ENCODE data around the gene SLC22A1. TPM values are rescaled to one million over a fixed set of nuclear protein-coding genes. Genes with fewer than 3 reads are reported as not detected.

The SLC22A1 gene
- polyA plus RNA-seq, 4 donors: 0.10 to 0.53 (median 0.21) TPM

DNA sequence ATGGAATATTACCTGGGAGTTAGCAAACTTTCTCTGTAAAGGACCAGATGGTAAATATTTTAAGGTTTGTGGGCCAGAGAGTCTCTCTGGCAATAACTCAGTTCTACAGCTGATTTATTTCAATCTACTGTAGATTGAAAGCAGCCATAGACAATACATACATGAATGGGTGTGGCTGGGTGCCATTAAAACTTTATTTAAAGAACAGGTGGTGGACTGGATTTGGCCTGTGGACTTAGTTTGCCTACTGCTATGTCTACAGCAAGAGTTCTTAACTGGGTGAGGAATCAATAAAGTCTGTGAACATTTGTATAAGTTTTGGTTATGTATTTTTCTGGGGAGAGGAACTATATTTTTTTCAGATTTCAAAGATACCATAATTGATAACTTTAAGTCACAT is 81.9 kb downstream of the SLC22A1 start:
- DNase-seq (ENCODE audit: low read depth in 4 of 4, low spot score in 3 of 4): no peak

DNA sequence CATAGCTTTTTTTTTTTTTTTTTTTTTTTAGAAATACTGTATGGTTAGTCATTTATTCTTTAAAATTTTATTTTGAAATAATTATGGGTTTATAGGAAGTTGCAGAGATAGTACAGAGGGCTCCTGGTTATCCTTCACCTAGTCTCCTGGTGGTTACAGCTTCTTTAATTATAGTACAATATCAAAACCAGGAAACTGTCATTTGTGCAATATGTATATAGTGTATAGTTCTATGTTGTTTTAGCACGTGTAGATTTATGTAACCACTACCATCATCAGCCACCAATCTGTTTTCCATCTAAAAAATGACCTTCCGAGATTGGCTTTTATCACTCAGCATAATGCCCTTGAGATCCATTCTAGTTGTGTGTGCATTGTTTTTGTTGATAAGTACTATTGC is 82.3 kb downstream of the SLC22A1 start:
- DNase-seq (ENCODE audit: low read depth in 4 of 4, low spot score in 3 of 4): no peak

DNA sequence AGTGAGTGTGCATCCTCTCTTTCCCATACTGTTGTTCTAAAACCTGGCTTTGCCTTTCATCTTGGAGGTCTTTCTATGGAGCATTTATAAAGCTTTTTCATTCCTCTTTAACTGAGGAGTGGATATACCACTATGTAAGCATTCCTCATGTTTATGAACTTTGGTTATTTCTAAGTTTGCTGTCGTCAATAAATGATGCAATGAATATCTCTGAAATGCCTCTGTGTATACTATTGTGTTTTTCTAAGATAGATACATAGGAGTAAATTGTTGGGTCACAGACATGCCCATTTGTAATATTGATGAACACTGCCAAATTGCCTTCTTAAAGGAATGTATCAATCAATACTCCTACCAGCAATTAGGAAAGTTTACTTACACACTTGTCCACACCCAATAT is 83.1 kb downstream of the SLC22A1 start:
- no peak for DNase-seq (ENCODE audit: low read depth in 4 of 4, low spot score in 3 of 4)

DNA sequence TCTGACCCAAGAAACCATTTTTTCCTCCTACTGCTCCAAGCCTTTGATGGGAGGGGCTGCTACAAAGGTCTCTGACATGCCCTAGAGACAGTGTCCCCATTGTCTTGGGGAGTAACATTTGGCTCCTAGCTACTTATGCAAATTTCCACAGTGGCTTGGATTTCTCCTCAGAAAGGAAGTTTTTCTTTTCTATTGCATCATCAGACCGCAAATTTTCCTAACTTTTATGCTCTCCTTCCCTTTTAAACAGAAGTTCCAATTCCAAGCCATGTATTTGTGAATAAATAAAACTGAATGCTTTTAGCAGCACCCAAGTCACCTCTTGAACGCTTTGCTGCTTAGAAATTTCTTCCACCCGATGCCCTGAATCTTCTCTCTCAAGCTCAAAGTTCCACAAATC is 86.0 kb downstream of the SLC22A1 start:
- no peak for DNase-seq (ENCODE audit: low read depth in 4 of 4, low spot score in 3 of 4)

Other genes starting within 250 kb of the SLC22A1 start
- under 1 TPM in 3 of 4 donors, not detected in 1; 0.04 to 0.08 (median 0.05) TPM for gene MAS1, start 230.8 kb upstream of the SLC22A1 start, polyA plus RNA-seq (ENCODE audit: insufficient read length in 4 of 4)
- gene IGF2R, start 152.7 kb upstream of the SLC22A1 start, polyA plus RNA-seq (ENCODE audit: insufficient read length in 4 of 4): 10 to 100 TPM; 44.9 to 61.0 (median 57.2) TPM
- gene SLC22A2, start 137.0 kb downstream of the SLC22A1 start, polyA plus RNA-seq (ENCODE audit: insufficient read length in 4 of 4): 10 to 100 TPM in 1 of 4 donors, 1 to 10 TPM in 2, under 1 TPM in 1; 0.52 to 10.3 (median 8.8) TPM
- gene SLC22A3, start 226.6 kb downstream of the SLC22A1 start, polyA plus RNA-seq (ENCODE audit: insufficient read length in 4 of 4): 10 to 100 TPM in 1 of 4 donors, 1 to 10 TPM in 3; 3.9 to 25.9 (median 5.7) TPM

Measured in left renal pelvis (tissue), 4 donors.